ENCODE measurements around the gene PRDM11.
"Not testable (repeated sequence)": the region's sequence is repeated elsewhere in the genome, so short reads cannot be mapped to it uniquely, and the experiment has no call there.

PRDM11 gene

GRCh38 chr11:45246241-45246640, 99.8 kb downstream of the PRDM11 start:
- Histone ChIP-seq H2AFZ (ENCODE audit: low read length) (no peak overlapping the region), H3K9ac (ENCODE audit: low read length) (no peak overlapping the region), H4K20me1 (ENCODE audit: insufficient read depth, low read length) (no peaks in the 10 kb centered on the region), H3K4me1 (ENCODE audit: insufficient read depth, low read length, severe bottlenecking) (no peaks in the 10 kb centered on the region), H3K27ac (ENCODE audit: low read depth, low read length, poor library complexity, severe bottlenecking) (no peak overlapping the region), H3K9me2 (ENCODE audit: low read depth, low read length) (no peaks in the 10 kb centered on the region), H3K36me3 (ENCODE audit: insufficient read depth, low read length) (no peaks in the 10 kb centered on the region), H3K79me2 (ENCODE audit: insufficient read depth, low read length) (no peaks in the 10 kb centered on the region), H3K4me3 (ENCODE audit: low read depth, low read length, poor library complexity, severe bottlenecking) (no peak overlapping the region), H3K27me3 (ENCODE audit: insufficient read depth, low read length) (no peaks in the 10 kb centered on the region; the same call in 1 of the 2 replicates), H3F3A (ENCODE audit: insufficient read depth, low read length) (no peaks in the 10 kb centered on the region), H3K9me3 (ENCODE audit: low read length) (no peaks in the 10 kb centered on the region), H3K4me2 (ENCODE audit: low read length) (no peak overlapping the region)
- TF ChIP-seq CTCF (IDR thresholded peaks at IDR 0.05; ENCODE audit: low read length) = no peak
- TF ChIP-seq EZH2 (IDR thresholded peaks at IDR 0.05; ENCODE audit: borderline replicate concordance, low read length) = no peak

- Histone ChIP-seq H3K36me3 (ENCODE audit: insufficient read depth, low read length) (no peaks in the 10 kb centered on the region), H3K4me3 (ENCODE audit: low read depth, low read length, poor library complexity, severe bottlenecking) (no peak overlapping the region), H2AFZ (ENCODE audit: low read length) (no peak overlapping the region), H4K20me1 (ENCODE audit: insufficient read depth, low read length) (no peaks in the 10 kb centered on the region), H3K4me1 (ENCODE audit: insufficient read depth, low read length, severe bottlenecking) (no peaks in the 10 kb centered on the region), H3K4me2 (ENCODE audit: low read length) (no peak overlapping the region), H3F3A (ENCODE audit: insufficient read depth, low read length) (no peaks in the 10 kb centered on the region), H3K79me2 (ENCODE audit: insufficient read depth, low read length) (no peaks in the 10 kb centered on the region), H3K9me3 (ENCODE audit: low read length) (no peaks in the 10 kb centered on the region), H3K9ac (ENCODE audit: low read length) (no peak overlapping the region), H3K9me2 (ENCODE audit: low read depth, low read length) (no peaks in the 10 kb centered on the region), H3K27me3 (ENCODE audit: insufficient read depth, low read length) (peaks cover 3% of the 10 kb centered on the region; the same call in 1 of the 2 replicates), H3K27ac (ENCODE audit: low read depth, low read length, poor library complexity, severe bottlenecking) (no peak overlapping the region)
- TF ChIP-seq CTCF (IDR thresholded peaks at IDR 0.05; ENCODE audit: low read length) = no peak
- TF ChIP-seq EZH2 (IDR thresholded peaks at IDR 0.05; ENCODE audit: borderline replicate concordance, low read length) = no peak
Observed at GRCh38 chr11:45247433-45247832, 101.0 kb downstream of the PRDM11 start.

- no peak overlapping the region for H2AFZ ChIP-seq (ENCODE audit: low read length)
- H3K9me3 ChIP-seq (ENCODE audit: low read length) = no peaks in the 10 kb centered on the region
- H3K79me2 ChIP-seq (ENCODE audit: insufficient read depth, low read length) = no peaks in the 10 kb centered on the region
- H3K27me3 ChIP-seq (ENCODE audit: insufficient read depth, low read length) = peaks cover 3% of the 10 kb centered on the region; the same call in 1 of the 2 replicates
- no peaks in the 10 kb centered on the region for H3K36me3 ChIP-seq (ENCODE audit: insufficient read depth, low read length)
- no peak overlapping the region for H3K4me3 ChIP-seq (ENCODE audit: low read depth, low read length, poor library complexity, severe bottlenecking)
- H3K27ac ChIP-seq (ENCODE audit: low read depth, low read length, poor library complexity, severe bottlenecking) = no peak overlapping the region
- TF ChIP-seq CTCF (IDR thresholded peaks at IDR 0.05; ENCODE audit: low read length) = no peak
- no peak for TF ChIP-seq EZH2 (IDR thresholded peaks at IDR 0.05; ENCODE audit: borderline replicate concordance, low read length)
- H3K9me2 ChIP-seq (ENCODE audit: low read depth, low read length) = no peaks in the 10 kb centered on the region
- H3K4me2 ChIP-seq (ENCODE audit: low read length) = no peak overlapping the region
- H3K9ac ChIP-seq (ENCODE audit: low read length) = no peak overlapping the region
- H3K4me1 ChIP-seq (ENCODE audit: insufficient read depth, low read length, severe bottlenecking) = no peaks in the 10 kb centered on the region
- no peaks in the 10 kb centered on the region for H3F3A ChIP-seq (ENCODE audit: insufficient read depth, low read length)
- H4K20me1 ChIP-seq (ENCODE audit: insufficient read depth, low read length) = no peaks in the 10 kb centered on the region
Observed at GRCh38 chr11:45248501-45249011, 102.1 kb downstream of the PRDM11 start.

DNA sequence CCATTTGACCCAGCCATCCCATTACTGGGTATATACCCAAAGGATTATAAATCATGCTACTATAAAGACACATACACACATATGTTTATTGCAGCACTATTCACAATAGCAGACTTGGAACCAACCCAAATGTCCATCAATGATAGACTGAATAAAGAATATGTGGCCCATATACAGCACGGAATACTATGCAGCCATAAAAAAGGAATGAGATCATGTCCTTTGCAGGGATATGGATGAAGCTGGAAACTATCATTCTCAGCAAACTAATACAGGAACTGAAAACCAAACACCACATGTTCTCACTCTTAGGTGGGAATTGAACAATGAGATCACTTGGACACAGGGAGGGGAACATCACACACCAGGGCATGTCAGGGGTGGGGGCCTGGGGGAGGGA, 102.9 kb downstream of the PRDM11 start:
- H3K9me2 ChIP-seq (ENCODE audit: low read depth, low read length); H3F3A ChIP-seq (ENCODE audit: insufficient read depth, low read length); H3K4me3 ChIP-seq (ENCODE audit: low read depth, low read length, poor library complexity, severe bottlenecking); H3K4me2 ChIP-seq (ENCODE audit: low read length); H3K79me2 ChIP-seq (ENCODE audit: insufficient read depth, low read length); H4K20me1 ChIP-seq (ENCODE audit: insufficient read depth, low read length); H2AFZ ChIP-seq (ENCODE audit: low read length); H3K36me3 ChIP-seq (ENCODE audit: insufficient read depth, low read length); H3K9ac ChIP-seq (ENCODE audit: low read length); H3K27me3 ChIP-seq (ENCODE audit: insufficient read depth, low read length); H3K9me3 ChIP-seq (ENCODE audit: low read length); H3K27ac ChIP-seq (ENCODE audit: low read depth, low read length, poor library complexity, severe bottlenecking); H3K4me1 ChIP-seq (ENCODE audit: insufficient read depth, low read length, severe bottlenecking): not testable (repeated sequence)

All from OCI-LY1 (cell line).